SK-N-SH (cell line): ENCODE data around the gene EDEM2. TPM values are rescaled to one million over a fixed set of nuclear protein-coding genes. Genes with fewer than 3 reads are reported as not detected.

ENCODE experiments used
- CTCF ChIA-PET: fragments of 300-600, 350-600 bp; formaldehyde crosslinking; extraction: SDS; loops from one replicate; lab custom pipeline; 2021; lab: Yijun Ruan, JAX
- POLR2A ChIA-PET: fragments of 350-600 bp; sonication (Branson Sonifier 250); formaldehyde crosslinking; extraction: SDS; loops from one replicate; lab custom pipeline; 2020; ENCODE audit warnings: antibody characterized with exemption, inconsistent platforms; lab: Yijun Ruan, JAX
- DNase-seq: peaks from one replicate; pipeline ENCODE4 v3.0.0; 2012
- H2AFZ ChIP-seq: fragments of 200-600 bp; sonication (generic); 2 replicates; pipeline ENCODE4 v1.8.1; 2016; ENCODE audit warnings: antibody characterized with exemption, mild to moderate bottlenecking, low read depth
- H3F3A ChIP-seq: fragments of 200-600 bp; sonication (generic); replicated peaks from 2 replicates; pipeline ENCODE3; 2016; ENCODE audit warnings: antibody characterized with exemption, mild to moderate bottlenecking; ENCODE audit not compliant: insufficient read depth
- H3K27ac ChIP-seq, 2 experiments: fragments of 200-500 bp in 1 of 2; fragments of 200-600 bp in 1 of 2; sonication (Bioruptor generic) in 1 of 2; sonication (generic), shearing (Covaris generic) in 1 of 2; 2 replicates each; pipeline versions ENCODE4 v1.5.1 to v1.6.1; 2014 to 2016; ENCODE audit warnings: low read depth in 2 of 2, inconsistent platforms in 1 of 2, low read length in 1 of 2, mild to moderate bottlenecking in 1 of 2, mixed read lengths in 1 of 2
- H3K27me3 ChIP-seq: fragments of 200-600 bp; sonication (generic), shearing (Covaris generic); 2 replicates; pipeline ENCODE4 v1.6.1; 2016; ENCODE audit warnings: mixed run types; ENCODE audit not compliant: insufficient read depth
- H3K36me3 ChIP-seq, 2 experiments: fragments of 200-500 bp in 1 of 2; fragments of 200-600 bp in 1 of 2; sonication (Bioruptor generic) in 1 of 2; sonication (generic) in 1 of 2; replicated peaks in 1 of 2; 2 replicates each; pipeline versions ENCODE3 to v1.5.1; 2014 to 2016; ENCODE audit warnings: low read length in 1 of 2, mild to moderate bottlenecking in 1 of 2; ENCODE audit not compliant: insufficient read depth in 2 of 2, control insufficient read depth in 1 of 2
- H3K4me1 ChIP-seq, 2 experiments: fragments of 200-500 bp in 1 of 2; fragments of 200-600 bp in 1 of 2; sonication (Bioruptor generic) in 1 of 2; sonication (generic), shearing (Covaris generic) in 1 of 2; 2 replicates each; pipeline versions ENCODE4 v1.5.1 to v1.6.1; 2014 to 2016; ENCODE audit warnings: low read depth in 1 of 2, low read length in 1 of 2, mixed run types in 1 of 2; ENCODE audit not compliant: insufficient read depth in 2 of 2, control insufficient read depth in 1 of 2
- H3K4me2 ChIP-seq: fragments of 200-600 bp; sonication (generic), shearing (Covaris generic); 2 replicates; pipeline ENCODE4 v1.6.1; 2017; ENCODE audit warnings: mixed run types
- H3K4me3 ChIP-seq, 2 experiments: fragments of 200-500 bp in 1 of 2; fragments of 200-600 bp in 1 of 2; sonication (Bioruptor generic) in 1 of 2; sonication (generic), shearing (Covaris generic) in 1 of 2; 2 replicates each; pipeline versions ENCODE4 v1.5.1 to v1.8.1; 2014 to 2016; ENCODE audit warnings: low read depth in 2 of 2, inconsistent platforms in 1 of 2, low read length in 1 of 2, mild to moderate bottlenecking in 1 of 2, mixed read lengths in 1 of 2, moderate library complexity in 1 of 2
- H3K79me2 ChIP-seq: fragments of 200-600 bp; sonication (generic); 2 replicates; pipeline ENCODE4 v1.8.1; 2017; ENCODE audit warnings: mild to moderate bottlenecking; ENCODE audit not compliant: insufficient read depth
- H3K9ac ChIP-seq: fragments of 200-600 bp; sonication (generic); 2 replicates; pipeline ENCODE4 v1.6.1; 2017; ENCODE audit warnings: mixed run types
- H3K9me2 ChIP-seq: fragments of 200-600 bp; sonication (generic); 2 replicates; pipeline ENCODE4 v1.6.1; 2017; ENCODE audit warnings: mixed run types
- H3K9me3 ChIP-seq: fragments of 200-600 bp; sonication (generic); 2 replicates; pipeline ENCODE4 v1.6.1; 2017; ENCODE audit warnings: mixed run types, mild to moderate bottlenecking, moderate library complexity
- H4K20me1 ChIP-seq: fragments of 200-600 bp; sonication (generic); 2 replicates; pipeline ENCODE4 v1.6.1; 2017; ENCODE audit warnings: mild to moderate bottlenecking, mixed run types; ENCODE audit not compliant: insufficient read depth
- FOXJ3 ChIP-seq: sonication (generic); formaldehyde crosslinking; IDR thresholded peaks from 2 replicates; pipeline ENCODE4 v1.5.1; 2020; ENCODE audit warnings: mild to moderate bottlenecking, missing genetic modification reagents
- FOXM1 ChIP-seq: IDR thresholded peaks from 2 replicates; pipeline ENCODE4 v1.4.0; 2012; ENCODE audit warnings: low read depth, mild to moderate bottlenecking
- MXI1 ChIP-seq: IDR thresholded peaks from 2 replicates; pipeline ENCODE4 v1.6.1; 2012; ENCODE audit warnings: mild to moderate bottlenecking, low read depth, low read length, improper control_type of control experiment
- NRF1 ChIP-seq: IDR thresholded peaks from 2 replicates; pipeline ENCODE4 v1.6.1; 2012; ENCODE audit warnings: low read depth, mild to moderate bottlenecking, low read length
- RCOR1 ChIP-seq: fragments of 150-350 bp; IDR thresholded peaks from 2 replicates; pipeline ENCODE4 v1.6.1; 2017; ENCODE audit warnings: antibody characterized with exemption, low read length
- SIN3A ChIP-seq: IDR thresholded peaks from 2 replicates; pipeline ENCODE4 v1.6.1; 2012; ENCODE audit warnings: low read depth, mild to moderate bottlenecking, low read length, moderate library complexity, borderline replicate concordance
- SMC3 ChIP-seq: IDR thresholded peaks from 2 replicates; pipeline ENCODE4 v1.6.1; 2012; ENCODE audit warnings: low read depth, low read length, improper control_type of control experiment
- TEAD4 ChIP-seq: IDR thresholded peaks from 2 replicates; pipeline ENCODE4 v1.4.0; 2012; ENCODE audit warnings: mild to moderate bottlenecking, borderline replicate concordance; ENCODE audit not compliant: insufficient read depth
- WGBS: methylation state at CpG from one replicate; pipeline ENCODE4 v1.1.6; 2017; ENCODE audit warnings: low lambda C conversion rate; 5-methylcytosine and 5-hydroxymethylcytosine counted together
- polyA plus RNA-seq, 3 experiments: library from polyadenylated mRNA; depleted of rRNA; stranded (reverse); fragments of >200 nt; gene quantifications; 2 replicates each; pipeline ENCODE4 v1.2.3, GENCODE V29; 2012
- TF ChIP-seq, protein P1 (sequence below): IDR thresholded peaks from 2 replicates; pipeline ENCODE4 v1.4.0; 2012; ENCODE audit warnings: low read depth, borderline replicate concordance
- TF ChIP-seq, protein P2 (sequence below): IDR thresholded peaks from 2 replicates; pipeline ENCODE4; 2012

The EDEM2 gene
- polyA plus RNA-seq, 1 of the 3 experiments (the other 2 are of a cell fraction): 34.3 TPM

GRCh38 chr20:35144694-35145093 is 2.4 kb downstream of the EDEM2 start:
- Histone ChIP-seq H3K4me1 (peaks cover 0 to 7% of the 10 kb centered on the region in 2 experiments; a peak in 2 of 4 replicates), H2AFZ (no peak overlapping the region), H3K4me2 (no peak overlapping the region), H3K4me3 (no peak overlapping the region), H3K27ac (no peak overlapping the region), H3F3A (peaks cover 3% of the 10 kb centered on the region), H3K79me2 (peaks cover 7% of the 10 kb centered on the region; the same call in 1 of the 2 replicates), H3K9ac (no peak overlapping the region), H3K9me2 (no peaks in the 10 kb centered on the region), H4K20me1 (no peaks in the 10 kb centered on the region), H3K9me3 (no peaks in the 10 kb centered on the region), H3K36me3 (peaks cover 11 to 19% of the 10 kb centered on the region in 2 experiments), H3K27me3 (no peaks in the 10 kb centered on the region)
- TF ChIP-seq, protein P1, sequence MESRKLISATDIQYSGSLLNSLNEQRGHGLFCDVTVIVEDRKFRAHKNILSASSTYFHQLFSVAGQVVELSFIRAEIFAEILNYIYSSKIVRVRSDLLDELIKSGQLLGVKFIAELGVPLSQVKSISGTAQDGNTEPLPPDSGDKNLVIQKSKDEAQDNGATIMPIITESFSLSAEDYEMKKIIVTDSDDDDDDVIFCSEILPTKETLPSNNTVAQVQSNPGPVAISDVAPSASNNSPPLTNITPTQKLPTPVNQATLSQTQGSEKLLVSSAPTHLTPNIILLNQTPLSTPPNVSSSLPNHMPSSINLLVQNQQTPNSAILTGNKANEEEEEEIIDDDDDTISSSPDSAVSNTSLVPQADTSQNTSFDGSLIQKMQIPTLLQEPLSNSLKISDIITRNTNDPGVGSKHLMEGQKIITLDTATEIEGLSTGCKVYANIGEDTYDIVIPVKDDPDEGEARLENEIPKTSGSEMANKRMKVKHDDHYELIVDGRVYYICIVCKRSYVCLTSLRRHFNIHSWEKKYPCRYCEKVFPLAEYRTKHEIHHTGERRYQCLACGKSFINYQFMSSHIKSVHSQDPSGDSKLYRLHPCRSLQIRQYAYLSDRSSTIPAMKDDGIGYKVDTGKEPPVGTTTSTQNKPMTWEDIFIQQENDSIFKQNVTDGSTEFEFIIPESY: no peak
- TF ChIP-seq RCOR1 (no peak), MXI1 (no peak), FOXJ3 (CRISPR knock-in tag) (no peak), NRF1 (no peak), TEAD4 (no peak), SIN3A (no peak)
- ChIA-PET POLR2A (no interaction called here), CTCF (interaction anchor here (0.5 to 4.3 kb wide), 37 partner anchors 9 to 307 kb away, joined by 3 to 51 read pairs (median 4); partner anchors contain the start of genes ACSS2, MMP24 and TRPC4AP)
- WGBS: 80% methylated on average over 7 of the region's 7 CpGs
- no peak for DNase-seq

- Histone ChIP-seq H3K9me2 (no peaks in the 10 kb centered on the region), H3K79me2 (no peaks in the 10 kb centered on the region), H3K4me3 (no peak overlapping the region), H3K27me3 (no peaks in the 10 kb centered on the region), H3F3A (peaks cover 4% of the 10 kb centered on the region), H3K27ac (no peak overlapping the region), H4K20me1 (no peaks in the 10 kb centered on the region), H3K9me3 (no peaks in the 10 kb centered on the region), H2AFZ (no peak overlapping the region), H3K9ac (no peak overlapping the region), H3K4me2 (no peak overlapping the region), H3K36me3 (peaks cover 20 to 29% of the 10 kb centered on the region in 2 experiments), H3K4me1 (no peaks in the 10 kb centered on the region)
- no peak for DNase-seq
- 86% methylated on average over 11 of the region's 11 CpGs for WGBS
- POLR2A ChIA-PET: no interaction called here
- CTCF ChIA-PET: interaction anchor here (1.7 to 4.1 kb wide), 2 partner anchors 9 to 40 kb away, joined by 5 to 15 read pairs; no protein-coding TSS in a partner anchor
- no peak for TF ChIP-seq FOXM1
- TF ChIP-seq, protein P2, sequence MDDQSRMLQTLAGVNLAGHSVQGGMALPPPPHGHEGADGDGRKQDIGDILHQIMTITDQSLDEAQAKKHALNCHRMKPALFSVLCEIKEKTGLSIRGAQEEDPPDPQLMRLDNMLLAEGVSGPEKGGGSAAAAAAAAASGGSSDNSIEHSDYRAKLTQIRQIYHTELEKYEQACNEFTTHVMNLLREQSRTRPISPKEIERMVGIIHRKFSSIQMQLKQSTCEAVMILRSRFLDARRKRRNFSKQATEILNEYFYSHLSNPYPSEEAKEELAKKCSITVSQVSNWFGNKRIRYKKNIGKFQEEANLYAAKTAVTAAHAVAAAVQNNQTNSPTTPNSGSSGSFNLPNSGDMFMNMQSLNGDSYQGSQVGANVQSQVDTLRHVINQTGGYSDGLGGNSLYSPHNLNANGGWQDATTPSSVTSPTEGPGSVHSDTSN: no peak
- no peak for TF ChIP-seq SMC3
Observed at GRCh38 chr20:35135867-35136586, 11.1 kb downstream of the EDEM2 start.
